Gastrocnemius medialis (tissue), 4 donors: ENCODE results near the gene EMILIN2.

Source experiments
- CTCF ChIP-seq, 5 experiments: fragments of 450-650 bp in 3 of 5; fragments of 200-600 bp in 2 of 5; sonication (generic) in 2 of 5; IDR thresholded peaks in 4 of 5; conservative IDR thresholded peaks in 1 of 5; 1 replicate in 4 of 5; 2 replicates in 1 of 5; pipeline ENCODE4 v1.5.1; 2016 to 2019; ENCODE audit warnings: antibody characterized with exemption in 5 of 5, mild to moderate bottlenecking in 3 of 5, moderate library complexity in 3 of 5
- POLR2A ChIP-seq, 2 donors: fragments of 450-650 bp; IDR thresholded peaks; one replicate each; pipeline ENCODE4 v1.6.1; 2017; ENCODE audit warnings: antibody characterized with exemption in 2 of 2, mild to moderate bottlenecking in 2 of 2, moderate library complexity in 2 of 2

GRCh38 chr18:2882201-2882600, 35.4 kb downstream of the EMILIN2 start:
- no peak for TF ChIP-seq CTCF (IDR thresholded peaks at IDR 0.05 in 4 of 5, conservative IDR thresholded peaks at IDR 0.05 in 1 of 5)
- TF ChIP-seq POLR2A (IDR thresholded peaks at IDR 0.05), result no peak
